ENCODE results near the gene KCNJ16.

Gene KCNJ16

GRCh38 chr17:70074956-70075355 lies at the start of gene KCNJ16:
Gene KCNJ16, plus strand, starts transcription at chr17:70075225. Its CDS starts 56,863 bp downstream, at chr17:70132088.
- DNase-seq (ENCODE audit: low spot score), result no peak

DNA sequence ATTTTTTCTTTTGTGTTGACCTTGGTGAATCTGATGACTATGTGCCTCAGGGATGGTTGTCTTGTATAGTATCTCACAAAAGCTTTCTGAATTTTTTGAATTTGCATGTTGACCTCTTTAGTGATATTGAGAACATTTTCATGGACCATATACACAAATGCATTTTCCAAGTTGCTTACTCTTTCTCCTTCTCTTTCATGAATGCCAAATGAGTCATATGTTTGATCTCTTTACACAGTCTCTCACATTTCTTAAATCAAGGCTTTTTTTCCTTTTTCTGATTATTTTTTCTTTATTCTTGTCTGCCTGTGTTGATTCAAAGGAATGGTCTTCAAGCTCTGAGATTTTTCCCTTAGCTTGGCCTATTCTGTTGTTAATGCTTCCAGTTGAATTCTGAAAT lies 46.6 kb upstream of the KCNJ16 start:
- DNase-seq (ENCODE audit: low spot score), result no peak
- Histone ChIP-seq H3K27ac (no peak overlapping the region), H3K4me3 (no peak overlapping the region)
- TF ChIP-seq, protein P1, sequence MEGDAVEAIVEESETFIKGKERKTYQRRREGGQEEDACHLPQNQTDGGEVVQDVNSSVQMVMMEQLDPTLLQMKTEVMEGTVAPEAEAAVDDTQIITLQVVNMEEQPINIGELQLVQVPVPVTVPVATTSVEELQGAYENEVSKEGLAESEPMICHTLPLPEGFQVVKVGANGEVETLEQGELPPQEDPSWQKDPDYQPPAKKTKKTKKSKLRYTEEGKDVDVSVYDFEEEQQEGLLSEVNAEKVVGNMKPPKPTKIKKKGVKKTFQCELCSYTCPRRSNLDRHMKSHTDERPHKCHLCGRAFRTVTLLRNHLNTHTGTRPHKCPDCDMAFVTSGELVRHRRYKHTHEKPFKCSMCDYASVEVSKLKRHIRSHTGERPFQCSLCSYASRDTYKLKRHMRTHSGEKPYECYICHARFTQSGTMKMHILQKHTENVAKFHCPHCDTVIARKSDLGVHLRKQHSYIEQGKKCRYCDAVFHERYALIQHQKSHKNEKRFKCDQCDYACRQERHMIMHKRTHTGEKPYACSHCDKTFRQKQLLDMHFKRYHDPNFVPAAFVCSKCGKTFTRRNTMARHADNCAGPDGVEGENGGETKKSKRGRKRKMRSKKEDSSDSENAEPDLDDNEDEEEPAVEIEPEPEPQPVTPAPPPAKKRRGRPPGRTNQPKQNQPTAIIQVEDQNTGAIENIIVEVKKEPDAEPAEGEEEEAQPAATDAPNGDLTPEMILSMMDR (IDR thresholded peaks at IDR 0.05), result no peak

More at GRCh38 chr17:70074956-70075355, at the start of gene KCNJ16:
- no peak within 1 kb of the TSS for H3K27ac ChIP-seq
- no peak within 1 kb of the TSS for H3K4me3 ChIP-seq
- TF ChIP-seq, protein P1 (IDR thresholded peaks at IDR 0.05), result no peak

DNA sequence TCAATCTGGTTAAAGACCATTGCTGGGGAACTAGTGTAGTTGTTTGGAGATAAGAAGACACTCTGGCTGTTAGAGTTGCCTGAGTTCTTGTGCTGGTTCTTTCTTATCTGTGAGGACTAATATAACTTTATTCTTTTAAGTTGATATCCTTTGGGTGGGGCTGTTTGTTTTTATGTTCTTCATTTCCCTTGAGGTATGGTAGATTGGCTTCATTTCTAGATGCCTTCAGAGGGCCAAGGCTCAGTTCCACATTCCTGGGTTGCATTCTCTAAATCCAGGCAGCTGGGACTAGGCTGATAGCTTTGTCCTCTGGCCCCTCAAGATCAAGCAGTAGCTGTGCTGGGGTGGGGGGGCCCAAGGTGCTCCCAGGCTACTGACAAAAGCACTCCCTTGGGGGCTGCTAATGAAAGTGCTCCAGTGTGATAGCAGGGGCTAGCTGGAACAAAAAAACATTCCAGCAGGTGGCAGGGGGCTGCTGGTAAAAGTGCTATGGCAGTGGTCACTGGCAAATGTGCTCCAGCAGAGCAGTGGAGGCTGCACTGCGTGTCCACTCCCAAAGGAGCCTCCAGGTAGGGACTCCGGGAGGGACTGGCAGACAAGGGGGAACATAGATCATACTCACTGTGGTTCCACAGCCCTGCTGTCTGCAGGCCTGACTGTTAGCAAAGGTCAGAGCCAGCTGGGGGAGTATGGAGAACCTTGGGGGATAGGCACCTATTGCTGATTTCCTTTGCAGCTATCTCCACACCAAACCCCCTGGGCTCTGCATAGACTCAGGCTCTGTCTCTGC lies 45.9 kb upstream of the KCNJ16 start:
- DNase-seq (ENCODE audit: low spot score), result no peak
- Histone ChIP-seq H3K27ac (no peak overlapping the region), H3K4me3 (no peak overlapping the region)

DNA sequence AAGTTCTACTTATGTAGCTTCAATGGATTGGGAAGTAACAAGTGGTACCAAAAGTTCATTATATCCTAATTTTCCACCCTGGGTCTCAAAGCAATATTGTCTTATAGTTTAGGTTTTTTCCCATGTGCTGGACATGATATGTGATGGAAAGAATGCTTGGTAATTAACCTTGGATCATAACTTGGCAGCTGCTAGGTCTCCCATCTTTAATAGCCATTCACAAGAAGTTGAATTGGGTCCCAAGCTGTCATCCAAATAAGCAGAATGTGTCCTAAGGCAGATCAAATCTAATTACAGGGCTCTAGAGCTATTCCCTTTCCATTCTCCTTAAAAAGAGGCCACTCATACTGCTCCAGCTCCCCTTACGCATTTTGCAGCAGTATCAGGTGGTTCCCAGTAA lies 44.7 kb upstream of the KCNJ16 start:
- no peak for DNase-seq (ENCODE audit: low spot score)
- no peak overlapping the region for H3K27ac ChIP-seq
- TF ChIP-seq, protein P1 (IDR thresholded peaks at IDR 0.05), result no peak
- H3K4me3 ChIP-seq, result no peak overlapping the region

More for the DNA sequence above, 45.9 kb upstream of the KCNJ16 start:
- TF ChIP-seq, protein P1 (IDR thresholded peaks at IDR 0.05), result no peak

- TF ChIP-seq, protein P1 (IDR thresholded peaks at IDR 0.05), result no peak
- Histone ChIP-seq H3K27ac (no peak overlapping the region), H3K4me3 (no peak overlapping the region)
- no peak for DNase-seq (ENCODE audit: low spot score)
Observed at GRCh38 chr17:70031341-70031740, 43.7 kb upstream of the KCNJ16 start.

DNA sequence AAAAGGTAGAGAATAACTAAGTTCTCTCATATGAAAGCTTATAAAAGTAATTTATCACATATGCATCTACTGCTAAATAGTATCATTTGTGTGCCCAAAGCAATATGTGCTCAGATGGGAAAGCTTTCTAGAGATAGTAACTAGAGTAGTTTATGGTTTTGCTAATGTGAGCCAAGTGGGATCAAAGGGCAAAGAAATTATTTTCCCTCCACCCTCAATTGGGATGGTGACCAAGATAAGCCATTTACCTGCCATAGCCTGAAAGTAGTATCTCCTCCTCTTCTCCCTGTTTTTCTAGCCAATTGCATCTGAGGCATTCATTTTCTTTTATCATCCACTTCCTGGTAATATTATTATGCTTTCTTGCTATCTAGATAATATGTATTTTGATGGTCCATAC lies 41.9 kb upstream of the KCNJ16 start:
- TF ChIP-seq, protein P1 (IDR thresholded peaks at IDR 0.05), result no peak
- no peak overlapping the region for H3K27ac ChIP-seq
- H3K4me3 ChIP-seq, result no peak overlapping the region
- no peak for DNase-seq (ENCODE audit: low spot score)

DNA sequence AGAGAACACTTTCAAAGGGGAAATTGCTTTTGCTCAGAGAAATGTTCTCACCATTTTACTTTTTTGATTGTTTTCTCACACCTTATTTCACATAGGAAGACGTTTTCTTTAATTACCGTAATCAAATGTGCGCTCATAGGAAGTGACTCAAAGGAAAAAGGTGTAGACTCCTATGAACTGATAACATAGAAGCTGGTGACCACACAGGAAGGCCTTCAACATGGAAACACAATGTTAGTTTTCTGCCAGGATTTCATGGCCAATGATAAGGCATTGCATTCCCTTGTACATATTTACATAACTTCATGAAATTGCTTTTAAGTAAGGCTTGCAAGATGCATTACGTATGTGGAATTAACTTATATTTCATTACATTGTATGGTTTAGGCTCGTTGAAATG lies 40.9 kb upstream of the KCNJ16 start:
- TF ChIP-seq, protein P1 (IDR thresholded peaks at IDR 0.05), result no peak
- no peak overlapping the region for H3K4me3 ChIP-seq
- no peak overlapping the region for H3K27ac ChIP-seq
- no peak for DNase-seq (ENCODE audit: low spot score)

All from coronary artery (tissue), 2 donors.